Measurements from ENCODE around the gene KMT2C.

KMT2C gene

GRCh38 chr7:152090747-152091146 is 345.1 kb downstream of the KMT2C start:
- FAIRE-seq: no peak

- FAIRE-seq: no peak
Measured at GRCh38 chr7:152089183-152089582, 346.6 kb downstream of the KMT2C start.

GRCh38 chr7:152086513-152086912 is 349.3 kb downstream of the KMT2C start:
- FAIRE-seq: no peak

GRCh38 chr7:152085131-152085530 is 350.7 kb downstream of the KMT2C start:
- FAIRE-seq: no peak
